Peyer's patch (tissue), 4 donors: ENCODE results near the gene CNOT6L. TPM values are rescaled to one million over a fixed set of nuclear protein-coding genes. Genes with fewer than 3 reads are reported as not detected.

Source experiments
- DNase-seq, 3 donors: peaks; one replicate each; pipeline ENCODE4 v3.0.0-alpha.2; 2017 to 2019
- H3K27ac ChIP-seq, 4 donors: fragments of 200-600 bp; sonication (generic); one replicate each; pipeline ENCODE4 v1.5.1; 2016 to 2019
- H3K27me3 ChIP-seq, 2 donors: fragments of 200-600 bp; sonication (generic); one replicate each; pipeline ENCODE4 v1.5.1; 2019
- H3K36me3 ChIP-seq, 3 donors: fragments of 200-600 bp; sonication (generic); one replicate each; pipeline ENCODE4 v1.5.1; 2016 to 2019
- H3K4me1 ChIP-seq, 4 donors: fragments of 200-600 bp; sonication (generic); one replicate each; pipeline ENCODE4 v1.5.1; 2016 to 2019
- H3K4me3 ChIP-seq, 4 donors: fragments of 200-600 bp; sonication (generic); 1 replicate in 3 of 4; 2 replicates in 1 of 4; pipeline ENCODE4 v1.5.1; 2016 to 2019; ENCODE audit warnings: mild to moderate bottlenecking in 1 of 4
- H3K9me3 ChIP-seq, 4 donors: fragments of 200-600 bp; sonication (generic); one replicate each; pipeline ENCODE4 v1.5.1; 2016 to 2019; ENCODE audit warnings: mild to moderate bottlenecking in 1 of 4
- POLR2A ChIP-seq, 2 donors: fragments of 450-650 bp; IDR thresholded peaks; one replicate each; pipeline ENCODE4 v1.5.1; 2017; ENCODE audit warnings: antibody characterized with exemption in 2 of 2, mild to moderate bottlenecking in 2 of 2, moderate library complexity in 2 of 2
- total RNA-seq, 4 donors: library from RNA; depleted of rRNA; stranded (reverse); fragments of >200 nt; gene quantifications; one replicate each; pipeline ENCODE4 v1.1.0, GENCODE V29; 2016
- TF ChIP-seq, protein P1 (sequence below), 6 experiments: fragments of 450-650 bp in 4 of 6; fragments of 200-600 bp in 2 of 6; sonication (generic) in 1 of 6; IDR thresholded peaks; one replicate each; pipeline ENCODE4 v1.5.1; 2017 to 2019; ENCODE audit warnings: antibody characterized with exemption in 6 of 6, mild to moderate bottlenecking in 3 of 6, moderate library complexity in 1 of 6

CNOT6L gene
- total RNA-seq, 4 donors from 2014 or later = 20.4 to 43.3 (median 33.6) TPM

DNA sequence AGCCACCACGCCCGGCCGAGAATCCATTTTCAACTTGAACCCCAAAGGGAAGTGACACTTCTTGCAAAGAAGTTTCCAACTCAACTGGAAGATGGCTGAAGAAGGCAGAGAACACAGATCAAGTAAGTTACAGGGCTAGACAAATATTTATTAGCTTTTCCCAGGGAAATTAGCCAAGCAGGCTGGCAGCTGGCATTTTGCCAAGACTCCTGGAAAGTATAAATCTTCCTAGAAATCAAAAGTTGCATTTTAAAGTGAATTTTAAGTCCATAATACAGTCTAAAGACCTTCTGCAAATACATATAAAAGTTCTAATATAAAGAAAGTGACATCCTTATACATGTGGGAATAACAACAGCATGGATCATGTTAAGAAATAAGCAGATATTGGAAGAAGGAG lies 40.1 kb upstream of the CNOT6L start:
- Histone ChIP-seq H3K9me3 (no peaks in the 10 kb centered on the region), H3K4me3 (no peak overlapping the region), H3K36me3 (no peaks in the 10 kb centered on the region), H3K27me3 (no peaks in the 10 kb centered on the region), H3K27ac (no peak overlapping the region), H3K4me1 (peaks cover 0 to 18% (median 0%) of the 10 kb centered on the region in 4 donors)
- TF ChIP-seq, protein P1, sequence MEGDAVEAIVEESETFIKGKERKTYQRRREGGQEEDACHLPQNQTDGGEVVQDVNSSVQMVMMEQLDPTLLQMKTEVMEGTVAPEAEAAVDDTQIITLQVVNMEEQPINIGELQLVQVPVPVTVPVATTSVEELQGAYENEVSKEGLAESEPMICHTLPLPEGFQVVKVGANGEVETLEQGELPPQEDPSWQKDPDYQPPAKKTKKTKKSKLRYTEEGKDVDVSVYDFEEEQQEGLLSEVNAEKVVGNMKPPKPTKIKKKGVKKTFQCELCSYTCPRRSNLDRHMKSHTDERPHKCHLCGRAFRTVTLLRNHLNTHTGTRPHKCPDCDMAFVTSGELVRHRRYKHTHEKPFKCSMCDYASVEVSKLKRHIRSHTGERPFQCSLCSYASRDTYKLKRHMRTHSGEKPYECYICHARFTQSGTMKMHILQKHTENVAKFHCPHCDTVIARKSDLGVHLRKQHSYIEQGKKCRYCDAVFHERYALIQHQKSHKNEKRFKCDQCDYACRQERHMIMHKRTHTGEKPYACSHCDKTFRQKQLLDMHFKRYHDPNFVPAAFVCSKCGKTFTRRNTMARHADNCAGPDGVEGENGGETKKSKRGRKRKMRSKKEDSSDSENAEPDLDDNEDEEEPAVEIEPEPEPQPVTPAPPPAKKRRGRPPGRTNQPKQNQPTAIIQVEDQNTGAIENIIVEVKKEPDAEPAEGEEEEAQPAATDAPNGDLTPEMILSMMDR (IDR thresholded peaks at IDR 0.05) = no peak
- TF ChIP-seq POLR2A (IDR thresholded peaks at IDR 0.05) = no peak
- no peak for DNase-seq

DNA sequence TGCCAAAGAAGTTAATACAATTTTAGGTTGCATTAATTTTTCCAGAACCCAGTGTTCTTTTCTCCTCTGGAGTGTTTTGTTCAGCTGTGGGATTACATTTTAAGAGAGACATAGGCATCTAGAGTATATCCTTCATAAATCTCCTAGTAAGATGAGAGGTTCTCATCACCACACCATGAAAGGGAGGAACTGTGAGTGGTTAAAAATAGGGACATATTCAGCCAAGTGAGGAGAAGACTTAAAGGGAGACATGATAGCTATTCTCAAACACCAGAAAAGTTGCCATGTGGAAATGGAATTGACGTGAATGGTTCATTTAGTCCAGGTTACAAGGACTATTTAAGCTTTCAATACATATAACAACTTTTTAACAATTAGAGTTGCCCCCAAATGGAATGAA lies 37.0 kb upstream of the CNOT6L start:
- Histone ChIP-seq H3K4me1 (peaks cover 0 to 4% (median under 1%) of the 10 kb centered on the region in 4 donors), H3K27ac (peak overlapping the region in 1 of 4 donors; percentile 12), H3K9me3 (no peaks in the 10 kb centered on the region), H3K36me3 (no peaks in the 10 kb centered on the region), H3K27me3 (no peaks in the 10 kb centered on the region), H3K4me3 (no peak overlapping the region)
- TF ChIP-seq POLR2A (IDR thresholded peaks at IDR 0.05) = no peak
- TF ChIP-seq, protein P1 (IDR thresholded peaks at IDR 0.05) = no peak
- no peak for DNase-seq

DNA sequence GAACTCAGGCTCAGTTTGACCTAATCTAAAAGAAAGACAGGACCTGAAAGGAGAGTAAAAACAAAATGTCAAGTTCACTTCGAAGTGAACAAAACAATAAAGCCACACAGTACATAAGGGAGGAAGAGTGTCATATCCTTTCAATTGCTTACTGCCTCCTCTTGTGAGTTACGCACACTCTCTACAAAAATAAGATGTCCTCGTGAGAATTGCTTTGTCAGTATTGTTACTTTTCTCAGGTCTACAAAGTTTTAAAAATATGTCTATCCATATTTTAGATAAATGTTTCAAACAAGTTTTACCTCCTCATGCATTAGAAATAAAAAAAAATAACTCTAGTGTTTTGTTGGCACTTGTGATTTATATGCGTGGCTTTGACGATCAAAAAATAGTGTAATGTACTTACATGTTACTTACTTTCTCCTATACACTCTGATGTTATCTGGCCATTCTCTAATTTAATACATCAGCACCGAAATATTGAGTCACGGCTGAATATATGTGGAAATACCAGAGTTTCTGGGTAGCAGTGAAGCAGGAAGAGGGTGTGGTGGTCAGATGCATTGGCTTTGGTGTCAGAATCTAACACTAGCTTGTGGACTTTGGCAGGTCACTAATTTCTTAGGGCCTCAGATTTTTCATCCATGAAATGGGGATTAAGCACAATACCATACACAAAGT lies 35.4 kb upstream of the CNOT6L start:
- H3K27me3 ChIP-seq = no peaks in the 10 kb centered on the region
- no peaks in the 10 kb centered on the region for H3K36me3 ChIP-seq
- TF ChIP-seq POLR2A (IDR thresholded peaks at IDR 0.05) = no peak
- TF ChIP-seq, protein P1 (IDR thresholded peaks at IDR 0.05) = no peak
- DNase-seq = no peak
- H3K27ac ChIP-seq = peak overlapping the region; percentile 49 to 80 (median 71)
- no peak overlapping the region for H3K4me3 ChIP-seq
- H3K9me3 ChIP-seq = no peaks in the 10 kb centered on the region
- H3K4me1 ChIP-seq = peaks cover 0 to 4% (median 0%) of the 10 kb centered on the region in 4 donors

DNA sequence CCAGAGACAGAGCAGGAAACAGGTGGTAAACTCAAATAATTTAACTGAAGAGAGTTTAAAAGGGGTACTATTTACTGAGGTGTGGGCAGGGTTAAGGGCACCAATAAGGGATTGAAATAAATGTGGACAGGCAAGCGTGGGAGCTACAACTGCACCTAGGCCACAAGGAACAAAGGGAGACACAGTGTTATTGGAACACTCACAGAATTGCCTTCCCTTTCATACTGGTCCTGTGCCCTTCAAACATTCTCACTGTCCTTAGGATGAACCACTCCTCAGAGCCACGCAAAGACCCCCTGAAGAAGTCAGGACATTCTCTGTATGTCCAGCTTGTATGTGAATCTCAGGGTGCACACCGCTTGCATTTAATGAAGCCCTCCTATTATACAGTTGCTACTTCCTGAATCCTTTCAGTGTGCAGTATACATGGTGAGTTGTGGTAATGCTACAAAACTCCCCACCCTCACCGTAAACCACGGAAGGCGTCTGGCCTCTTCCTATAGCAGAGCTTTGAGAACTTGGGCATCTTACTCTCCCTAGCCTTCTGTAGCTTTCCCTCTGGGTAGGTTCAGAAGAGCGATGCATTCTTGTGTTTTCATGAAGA lies 33.8 kb upstream of the CNOT6L start:
- TF ChIP-seq, protein P1 (IDR thresholded peaks at IDR 0.05) = no peak
- peak in 1 of 2 donors; percentile 37 for TF ChIP-seq POLR2A (IDR thresholded peaks at IDR 0.05)
- H3K9me3 ChIP-seq = no peaks in the 10 kb centered on the region
- no peaks in the 10 kb centered on the region for H3K36me3 ChIP-seq
- H3K4me1 ChIP-seq = peaks cover 0 to 4% (median 0%) of the 10 kb centered on the region in 4 donors
- no peaks in the 10 kb centered on the region for H3K27me3 ChIP-seq
- H3K27ac ChIP-seq = peak overlapping the region; percentile 49 to 80 (median 71)
- DNase-seq = peak in 2 of 3 donors; percentile 67 to 81
- no peak overlapping the region for H3K4me3 ChIP-seq

DNA sequence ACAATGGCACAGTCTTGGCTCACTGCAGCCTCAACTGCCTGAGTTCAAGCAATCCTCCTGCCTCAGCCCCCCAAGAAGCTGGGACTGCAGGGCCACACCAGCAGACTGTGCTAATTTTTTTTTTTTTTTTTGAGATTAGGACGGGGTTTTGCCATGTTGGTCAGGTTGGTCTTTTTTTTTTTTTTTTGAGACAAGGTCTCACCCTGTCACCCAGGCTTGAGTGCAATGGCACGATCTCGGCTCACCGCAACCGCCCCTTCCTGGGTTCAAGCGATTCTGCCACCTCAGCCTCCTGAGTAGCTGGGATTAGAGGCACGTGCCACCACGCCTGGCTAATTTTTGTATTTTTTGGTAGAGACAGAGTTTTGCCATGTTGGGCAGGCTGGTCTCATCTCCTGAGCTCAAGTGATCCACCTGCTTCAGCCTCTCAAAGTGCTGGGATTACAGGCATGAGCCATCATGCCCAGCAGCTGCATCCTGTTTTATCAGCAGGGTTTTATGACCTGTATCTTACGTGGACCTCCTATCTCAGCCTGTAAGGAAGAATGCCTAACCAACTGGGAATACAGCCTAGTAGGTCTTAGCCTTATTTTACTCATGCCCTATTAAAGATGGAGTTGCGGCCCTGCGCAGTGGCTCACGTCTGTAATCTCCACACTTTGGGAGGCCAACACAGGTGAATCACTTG lies 30.3 kb upstream of the CNOT6L start:
- H3K4me3 ChIP-seq = no peak overlapping the region
- no peaks in the 10 kb centered on the region for H3K9me3 ChIP-seq
- no peaks in the 10 kb centered on the region for H3K36me3 ChIP-seq
- no peaks in the 10 kb centered on the region for H3K27me3 ChIP-seq
- no peak overlapping the region for H3K27ac ChIP-seq
- peaks cover 0 to 4% (median 0%) of the 10 kb centered on the region in 4 donors for H3K4me1 ChIP-seq
- DNase-seq = no peak
- no peak for TF ChIP-seq POLR2A (IDR thresholded peaks at IDR 0.05)
- TF ChIP-seq, protein P1 (IDR thresholded peaks at IDR 0.05) = no peak
